ENCODE results near the gene DCP2.

The DCP2 gene

DNA sequence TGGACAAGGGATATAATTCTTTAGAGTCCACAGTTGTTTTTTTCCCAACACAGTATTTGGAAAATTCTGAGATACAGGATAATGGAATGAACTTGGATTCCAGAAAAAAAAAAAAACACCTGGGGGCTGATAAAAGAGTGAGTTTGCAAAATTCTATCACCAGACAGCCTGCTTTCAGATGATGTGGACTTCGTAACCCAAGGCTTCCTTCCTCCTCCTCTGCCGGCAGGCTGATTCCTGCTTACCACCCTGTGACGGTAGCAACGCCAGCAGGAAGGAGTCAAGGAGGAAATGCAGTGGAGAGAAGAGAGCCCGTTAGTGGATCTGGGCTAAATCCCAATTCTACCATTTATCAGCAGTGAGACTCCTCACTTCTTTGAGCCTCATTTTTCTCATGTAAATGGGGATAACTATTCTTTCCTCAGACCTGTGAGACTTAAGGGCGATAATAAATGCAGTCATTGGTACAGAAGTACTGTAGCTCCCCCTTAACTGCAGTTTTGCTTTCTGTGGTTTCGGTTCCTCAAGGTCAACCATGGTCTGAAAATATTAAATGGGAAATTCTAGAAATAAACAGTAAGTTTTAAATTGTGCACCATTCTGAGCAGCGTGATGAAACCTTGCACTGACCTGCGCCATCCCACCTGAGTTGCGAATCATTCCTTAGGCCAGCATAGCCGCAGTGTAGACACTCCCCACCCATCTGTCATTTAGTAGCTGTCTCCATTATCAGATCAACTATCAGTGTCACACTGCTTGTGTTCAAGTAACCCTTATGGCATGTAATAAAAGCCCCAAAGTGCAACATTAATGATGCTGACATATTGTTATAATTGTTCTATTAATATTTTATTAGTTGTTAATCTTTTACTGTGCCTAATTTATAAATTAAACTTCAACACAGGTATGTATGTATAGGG, 71.4 kb downstream of the DCP2 start:
- no peak for DNase-seq

GRCh38 chr5:113048931-113049330, 72.3 kb downstream of the DCP2 start:
- DNase-seq = no peak

- DNase-seq = no peak
Observed at GRCh38 chr5:113050721-113051382, 74.3 kb downstream of the DCP2 start.

DNA sequence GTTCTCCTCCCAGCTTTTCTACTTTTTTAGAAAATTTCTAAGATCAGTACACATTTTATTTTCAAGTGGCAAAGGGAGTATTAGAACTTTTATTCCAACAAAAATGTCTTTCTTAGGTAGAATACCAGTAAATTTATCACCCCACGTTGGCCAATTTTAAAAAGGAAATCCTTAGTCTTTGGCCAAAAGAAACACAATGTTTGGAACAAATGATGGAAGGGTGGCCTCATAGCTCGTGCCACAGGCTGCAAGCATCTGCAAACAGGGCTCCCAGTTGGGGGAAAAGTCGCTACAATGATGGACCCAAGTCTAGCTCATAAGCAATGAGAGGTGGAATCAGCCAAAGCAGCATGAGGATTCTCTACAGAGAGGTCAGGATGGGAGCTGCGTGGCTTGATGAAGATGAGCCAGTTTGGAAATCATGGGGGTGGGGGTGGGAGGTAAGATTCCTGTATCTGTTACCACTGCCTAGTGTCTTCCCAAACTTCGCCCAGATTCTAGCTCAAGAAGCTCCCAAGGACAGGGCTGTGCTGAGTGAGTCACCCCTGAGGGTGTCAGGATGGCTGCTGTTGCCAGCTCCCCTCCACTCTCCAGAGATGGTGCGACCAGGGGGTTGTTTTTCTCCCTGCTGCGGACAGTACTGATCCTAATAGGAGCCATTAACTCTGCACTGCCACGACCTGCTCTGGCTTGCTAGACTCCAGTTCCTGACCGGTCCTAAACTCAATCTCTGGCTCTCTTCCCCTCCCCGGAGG, 75.6 kb downstream of the DCP2 start:
- no peak for DNase-seq

DNA sequence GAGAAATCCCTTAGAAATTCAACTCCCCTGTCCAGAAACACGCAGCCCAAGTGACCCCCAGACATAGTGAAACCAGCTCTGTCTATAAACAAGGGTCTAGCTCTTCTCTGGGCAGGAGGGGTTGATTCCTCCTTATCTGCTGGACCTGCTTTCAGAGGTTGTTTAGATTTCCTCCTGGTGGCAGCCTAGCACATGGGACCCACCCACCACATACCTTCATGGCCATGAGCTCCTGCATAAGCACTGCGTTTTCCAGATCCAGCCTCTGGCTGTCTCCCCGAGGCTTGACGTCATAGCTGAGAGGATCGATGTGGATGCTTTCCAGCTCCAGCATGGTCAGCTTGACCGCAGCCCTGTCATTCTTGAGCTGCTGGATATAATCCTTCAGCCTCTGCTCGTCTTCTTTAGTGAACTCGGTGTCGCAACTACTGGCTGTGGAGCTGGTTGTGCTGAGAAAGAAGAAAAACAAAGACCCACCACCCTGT, 77.0 kb downstream of the DCP2 start:
- DNase-seq = no peak

DNA sequence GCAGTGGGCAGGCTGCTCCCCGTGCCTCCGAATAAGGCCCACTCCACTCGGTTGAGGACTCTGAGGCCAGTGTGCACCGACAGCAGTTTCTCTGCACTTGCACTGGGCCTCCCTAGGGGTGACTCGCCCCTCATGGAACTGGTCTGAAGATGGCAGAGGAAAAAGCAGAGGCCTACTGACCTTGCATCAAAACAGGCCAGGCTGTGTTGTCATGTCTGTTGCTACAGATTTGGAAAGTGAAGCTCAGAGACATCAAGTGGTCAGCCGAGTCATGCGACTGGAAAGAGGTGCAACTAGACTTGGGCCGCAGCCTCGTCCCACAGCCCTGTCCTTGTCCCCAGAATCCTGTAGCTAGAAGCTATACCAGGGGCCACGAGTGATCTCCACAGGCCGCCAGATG, 78.3 kb downstream of the DCP2 start:
- no peak for DNase-seq

- no peak for DNase-seq
Observed at GRCh38 chr5:113056988-113057387, 80.4 kb downstream of the DCP2 start.

GRCh38 chr5:113057557-113057984, 81.0 kb downstream of the DCP2 start:
- peak in 1 of 2 experiments; percentile 64 for DNase-seq

DNA sequence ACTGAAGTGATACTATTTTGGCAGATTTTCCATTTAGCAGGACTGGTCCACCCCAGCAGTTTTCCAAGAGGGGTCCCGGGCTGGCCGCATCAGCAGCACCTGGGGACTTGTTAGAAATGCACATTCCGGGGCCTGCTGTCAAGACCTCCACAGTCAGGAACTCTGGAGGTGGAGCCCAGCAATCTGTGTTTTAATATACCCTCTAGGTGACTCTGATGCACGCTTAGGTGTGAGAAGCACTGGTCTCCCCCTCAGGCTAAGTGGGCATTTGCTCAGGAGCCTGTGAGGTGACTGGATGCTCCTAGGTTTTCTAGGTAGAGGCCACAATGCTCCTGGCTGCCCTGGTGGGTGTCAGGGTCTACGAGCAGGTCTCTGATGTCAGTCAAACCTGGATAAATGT, 81.7 kb downstream of the DCP2 start:
- no peak for DNase-seq

DNA sequence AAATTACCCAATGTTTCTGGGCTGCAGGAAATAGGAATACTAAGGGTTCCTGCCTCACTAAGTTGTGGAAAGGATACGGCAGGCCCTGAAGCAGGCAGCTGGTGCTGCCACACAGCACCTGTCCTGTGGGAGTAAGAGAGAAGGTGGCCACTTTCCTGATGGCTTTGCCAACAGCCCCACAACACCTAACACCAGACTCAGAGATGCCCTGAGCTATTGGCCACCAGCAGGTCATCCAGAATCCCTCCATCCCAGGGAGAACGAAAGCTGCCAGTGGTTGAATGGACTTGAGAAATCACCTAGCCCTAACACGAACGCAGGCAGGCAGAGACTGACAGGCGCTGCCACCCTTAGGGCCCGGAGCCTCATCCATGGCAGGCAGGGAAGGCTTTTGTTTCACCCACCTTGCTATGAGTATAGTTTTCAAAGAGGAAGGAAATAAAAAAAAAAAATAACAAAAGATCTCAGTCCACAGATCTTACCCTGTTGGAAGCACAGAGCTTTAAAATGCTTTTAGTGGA, 82.2 kb downstream of the DCP2 start:
- DNase-seq = no peak

GRCh38 chr5:113059232-113060040, 82.8 kb downstream of the DCP2 start:
- no peak for DNase-seq

- DNase-seq = no peak
Observed at GRCh38 chr5:113060408-113061025, 83.9 kb downstream of the DCP2 start.

- no peak for DNase-seq
Observed at GRCh38 chr5:113061846-113062780, 85.5 kb downstream of the DCP2 start.

GRCh38 chr5:113062869-113063508, 86.4 kb downstream of the DCP2 start:
- no peak for DNase-seq

GRCh38 chr5:113063927-113064326, 87.3 kb downstream of the DCP2 start:
- no peak for DNase-seq

DNA sequence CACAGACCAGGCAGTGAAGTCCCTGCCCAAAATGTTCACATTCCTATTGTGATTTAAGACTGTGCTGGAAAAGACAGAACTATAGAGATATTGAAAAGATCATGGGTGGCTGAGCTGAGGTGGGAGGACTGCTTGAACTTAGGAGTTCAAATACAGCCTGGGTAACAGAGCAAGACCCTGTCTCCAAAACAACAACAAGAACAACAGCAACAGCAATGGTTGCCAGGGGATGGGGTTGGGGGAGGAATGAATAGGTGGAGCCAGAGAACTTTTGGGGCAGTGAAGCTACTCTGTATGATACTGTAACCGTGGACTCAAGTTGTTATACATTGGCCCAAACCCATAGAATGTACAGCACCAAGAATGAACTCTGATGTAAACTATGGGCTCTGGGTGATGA, 88.2 kb downstream of the DCP2 start:
- DNase-seq = no peak

DNA sequence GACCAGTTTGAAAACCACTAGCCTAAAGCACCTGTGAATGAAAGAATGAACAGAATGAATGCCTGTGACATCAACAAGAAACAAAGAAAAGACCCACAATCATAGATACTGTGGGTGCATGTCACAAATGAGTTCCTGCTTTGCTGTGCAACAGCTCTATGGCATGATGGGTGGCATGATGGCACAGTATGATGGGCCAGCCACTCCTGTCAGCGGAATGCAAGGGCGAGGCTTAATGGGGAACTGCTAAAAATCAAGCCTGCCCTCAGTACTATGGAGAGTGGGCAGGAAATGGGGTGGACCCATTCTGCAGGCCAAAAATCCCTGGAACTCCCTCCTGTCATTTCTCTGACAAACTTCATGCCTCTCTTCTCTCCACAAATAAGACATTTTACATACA, 89.0 kb downstream of the DCP2 start:
- DNase-seq = no peak

DNA sequence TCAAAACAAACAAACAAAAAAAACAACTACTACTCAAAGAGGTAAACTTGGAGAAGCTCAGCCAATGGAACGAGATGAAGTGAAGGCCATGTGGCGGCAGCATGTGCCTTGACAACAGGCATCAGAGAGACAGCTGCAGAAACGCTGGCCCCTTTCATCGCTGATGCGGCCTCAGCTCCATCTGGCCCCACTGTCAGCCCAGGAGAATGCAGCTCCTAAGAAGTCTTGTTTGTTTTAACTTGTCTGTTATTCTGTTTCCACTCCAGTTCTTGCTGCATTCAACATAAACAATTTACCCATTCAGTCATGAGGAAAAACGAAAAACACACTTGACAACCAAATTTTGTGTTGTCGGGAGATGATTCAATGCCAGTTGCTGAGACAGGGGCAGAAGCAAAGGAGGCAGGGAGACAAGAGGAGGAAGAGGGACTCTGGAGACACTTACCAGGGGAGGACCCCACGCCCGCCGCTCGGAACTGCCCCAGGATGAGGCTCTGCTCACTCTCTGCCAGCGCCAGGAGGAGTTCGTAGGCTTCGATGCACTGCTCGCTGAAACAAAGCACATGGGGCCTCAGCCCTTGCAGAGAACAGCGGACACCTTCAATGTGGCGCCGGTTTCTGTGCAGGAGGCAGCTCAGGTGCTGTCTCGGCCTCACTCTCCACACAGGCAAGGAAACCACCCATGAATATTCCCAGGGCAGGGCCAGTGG, 91.2 kb downstream of the DCP2 start:
- no peak for DNase-seq

- no peak for DNase-seq
Observed at GRCh38 chr5:113068559-113068958, 92.0 kb downstream of the DCP2 start.
